ENCODE results near the gene OBP2B.
"Not testable (repeated sequence)": the region's sequence is repeated elsewhere in the genome, so short reads cannot be mapped to it uniquely, and the experiment has no call there.

The OBP2B gene

DNA sequence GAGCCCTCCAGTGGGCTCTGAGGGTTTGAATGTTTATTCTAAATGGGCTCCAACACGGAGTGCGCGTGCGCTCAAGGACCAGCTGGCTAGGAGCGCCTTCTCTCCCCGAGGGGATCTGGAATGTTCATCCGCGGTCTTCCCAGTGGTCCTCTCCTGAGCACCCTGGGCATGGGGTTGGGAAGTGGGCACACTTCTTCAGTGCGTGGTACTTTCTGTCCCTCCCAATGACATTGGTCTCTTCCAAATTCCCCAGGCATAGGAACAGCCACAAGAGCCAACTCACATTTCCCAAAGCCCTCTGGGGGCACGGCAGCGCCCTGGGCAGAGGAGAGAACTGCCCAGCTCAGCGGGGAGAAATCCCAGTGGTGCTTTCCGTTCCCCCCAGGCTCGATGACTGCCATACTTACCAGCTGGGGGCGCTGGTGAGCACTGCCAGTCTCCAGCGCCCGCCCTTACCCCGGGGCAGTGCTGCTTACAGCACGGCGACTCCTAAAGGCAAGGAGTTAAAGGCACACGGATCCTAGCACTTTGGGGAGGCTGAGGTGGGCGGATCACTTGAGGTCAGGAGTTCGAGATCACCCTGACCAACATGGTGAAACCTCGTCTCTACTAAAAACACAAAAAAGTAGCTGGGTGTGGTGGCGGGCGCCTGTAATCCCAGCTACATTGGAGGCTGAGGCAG lies 29.9 kb upstream of the OBP2B start:
- in situ Hi-C loops (cut with HindIII; ENCODE audit: low sequenced_read_pairs), result no loop called here

GRCh38 chr9:133238272-133238850 lies 29.3 kb upstream of the OBP2B start:
- in situ Hi-C loops (cut with HindIII; ENCODE audit: low sequenced_read_pairs), result no loop called here

GRCh38 chr9:133237035-133237731 lies 28.1 kb upstream of the OBP2B start:
- in situ Hi-C loops (cut with HindIII; ENCODE audit: low sequenced_read_pairs), result no loop called here

GRCh38 chr9:133236291-133237034 lies 27.4 kb upstream of the OBP2B start:
- in situ Hi-C loops (cut with HindIII; ENCODE audit: low sequenced_read_pairs), result not testable (repeated sequence)

DNA sequence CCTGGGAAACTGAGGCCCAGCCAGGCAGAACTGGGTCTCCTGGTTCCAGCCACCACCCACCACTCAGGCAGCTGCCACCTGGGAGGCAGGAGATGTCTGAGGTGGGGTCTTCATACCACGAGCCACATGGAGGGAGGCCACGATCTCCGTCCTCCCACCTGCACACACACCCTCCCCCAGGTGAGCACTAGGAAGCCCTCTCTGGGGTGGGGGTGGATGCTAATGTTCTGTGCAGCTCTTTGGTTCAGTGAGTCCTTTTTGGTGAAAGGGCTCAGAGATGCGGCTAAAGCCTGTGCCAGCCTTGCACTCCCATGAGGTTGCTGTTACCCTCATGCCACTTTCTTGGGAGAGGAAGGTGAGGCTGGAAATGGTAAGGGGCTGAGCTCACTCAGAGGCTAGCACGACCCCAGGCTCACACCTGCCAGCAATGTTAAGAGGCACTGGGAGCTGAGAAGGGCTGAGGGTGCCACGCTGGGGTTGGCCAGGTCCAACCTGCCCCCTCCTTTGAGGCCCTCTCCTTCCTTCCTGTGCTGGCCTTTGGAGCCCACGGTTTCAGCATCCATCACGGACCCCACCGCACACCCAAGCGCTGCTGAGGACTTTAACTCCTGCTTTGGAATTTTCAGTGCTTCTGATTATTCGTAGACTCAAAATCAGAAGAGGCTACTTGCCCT lies 26.6 kb upstream of the OBP2B start:
- in situ Hi-C loops (cut with HindIII; ENCODE audit: low sequenced_read_pairs), result no loop called here

DNA sequence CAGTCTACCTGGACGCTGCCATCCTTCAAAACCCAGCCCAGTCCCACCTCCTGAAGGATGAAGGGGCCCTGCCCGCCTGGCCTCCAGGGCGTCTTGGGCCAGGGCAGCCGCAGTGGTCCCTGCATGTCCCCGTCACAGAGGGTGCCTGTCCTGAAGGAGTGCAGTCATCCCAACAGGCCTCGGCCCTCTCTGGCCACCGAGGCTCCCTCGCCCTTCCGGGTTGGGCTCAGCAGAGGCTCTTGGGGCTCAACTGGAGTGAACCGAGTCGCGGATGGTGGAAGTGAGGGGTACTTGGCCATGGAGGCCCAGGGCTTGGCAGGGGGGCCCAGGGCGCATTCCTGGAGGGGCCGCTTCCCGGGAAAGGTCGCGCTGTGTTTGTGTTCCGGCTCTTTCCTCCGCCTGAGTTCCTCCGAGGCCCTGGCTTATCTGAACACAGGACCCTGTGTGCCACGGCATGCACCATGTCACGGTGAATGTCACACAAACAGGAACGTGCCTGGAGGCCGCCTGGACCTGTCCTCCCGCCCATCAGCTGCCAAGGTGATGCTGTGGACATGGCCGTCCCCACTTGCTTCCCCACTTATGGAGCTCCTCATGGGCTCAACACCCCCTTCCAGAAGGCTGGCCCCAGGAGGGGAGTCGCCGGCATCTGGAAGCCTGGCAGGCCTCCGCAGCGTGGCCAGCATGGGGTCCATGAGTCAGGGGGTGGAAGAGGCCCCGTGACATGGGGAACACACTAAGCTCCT lies 25.7 kb upstream of the OBP2B start:
- in situ Hi-C loops (cut with HindIII; ENCODE audit: low sequenced_read_pairs), result no loop called here

DNA sequence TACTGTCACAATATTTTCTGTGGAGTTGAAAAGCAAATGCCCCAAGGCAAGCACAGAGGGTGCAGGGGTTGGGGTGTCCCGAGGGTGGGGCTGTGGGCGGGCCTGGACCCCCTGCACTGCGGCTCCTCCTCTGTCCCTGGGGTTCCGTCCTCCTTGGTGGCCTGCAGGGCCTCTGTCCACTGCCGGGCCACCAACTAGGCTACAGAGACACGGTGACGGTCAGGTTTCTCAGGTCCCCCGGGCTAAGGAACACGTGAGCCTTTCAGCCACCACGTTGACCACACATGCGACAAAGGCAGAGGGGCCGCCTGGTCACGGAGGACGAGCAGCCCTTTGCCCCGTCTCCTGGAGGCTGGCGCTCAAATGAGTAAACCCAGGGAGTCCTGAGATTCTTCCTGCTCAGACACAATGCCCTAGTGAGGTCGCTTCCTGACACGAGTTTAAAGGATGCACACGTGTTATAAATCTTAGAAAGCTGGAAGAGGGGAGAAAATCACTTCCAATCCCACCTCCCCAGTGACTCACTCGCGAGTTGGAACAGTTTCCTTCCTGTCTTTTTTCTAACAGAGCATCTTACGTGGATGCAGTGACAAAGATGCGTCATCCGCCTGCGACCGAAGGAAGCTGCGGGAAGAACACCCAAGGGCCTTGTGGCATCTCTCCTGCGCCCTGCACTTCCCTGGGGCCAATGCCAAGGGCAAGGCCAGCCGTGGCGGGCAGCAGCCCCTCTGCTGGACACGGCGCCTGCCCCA lies 24.8 kb upstream of the OBP2B start:
- in situ Hi-C loops (cut with HindIII; ENCODE audit: low sequenced_read_pairs), result no loop called here

DNA sequence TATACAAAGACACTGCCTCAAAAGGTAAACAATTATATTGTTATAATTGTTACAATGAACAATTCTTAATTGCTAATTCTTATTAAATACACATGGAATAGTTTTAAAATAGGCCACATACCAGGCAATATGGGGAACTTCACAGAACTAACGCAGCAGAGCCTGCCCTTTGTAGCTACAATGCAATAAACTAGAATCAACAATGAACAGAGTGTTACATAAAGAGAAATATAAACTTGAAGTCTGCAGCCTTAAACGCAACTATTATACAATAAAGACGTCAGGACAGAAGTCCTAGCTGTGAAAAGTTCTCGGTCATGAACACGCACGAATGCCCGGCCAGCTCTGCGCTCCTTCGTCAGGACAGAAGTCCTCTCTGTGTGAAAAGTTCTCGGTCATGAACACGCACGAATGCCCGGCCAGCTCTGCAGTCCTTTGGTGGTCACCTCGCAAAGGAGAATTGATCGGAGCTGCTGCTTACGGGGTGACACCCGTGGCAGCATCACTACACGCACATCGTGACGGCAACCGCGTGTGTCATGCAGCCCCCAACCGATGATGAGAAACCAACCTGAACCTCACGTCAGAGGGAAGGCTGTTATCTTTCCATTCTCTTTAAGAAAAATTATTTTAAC lies 23.0 kb upstream of the OBP2B start:
- in situ Hi-C loops (cut with HindIII; ENCODE audit: low sequenced_read_pairs), result not testable (repeated sequence)

DNA sequence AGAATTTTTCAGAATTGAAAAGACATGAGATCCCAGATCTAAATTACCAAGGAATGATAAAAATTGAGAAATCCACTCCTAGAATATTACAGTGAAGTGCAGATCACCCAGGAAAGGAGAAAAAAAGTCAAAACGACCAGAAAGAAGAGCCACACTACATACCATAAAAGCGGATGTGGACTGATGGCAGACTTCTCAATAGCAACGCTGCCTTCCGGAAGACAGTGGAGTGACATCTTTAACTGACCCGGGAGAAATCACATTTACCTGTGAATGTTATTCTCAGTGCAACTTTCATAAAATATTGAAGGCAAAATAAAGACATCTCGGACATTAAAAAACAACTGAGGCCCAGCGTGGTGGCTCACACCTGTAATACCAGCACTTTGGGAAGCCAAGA lies 21.5 kb upstream of the OBP2B start:
- in situ Hi-C loops (cut with HindIII; ENCODE audit: low sequenced_read_pairs), result not testable (repeated sequence)

GRCh38 chr9:133230093-133230492 lies 21.0 kb upstream of the OBP2B start:
- in situ Hi-C loops (cut with HindIII; ENCODE audit: low sequenced_read_pairs), result no loop called here

DNA sequence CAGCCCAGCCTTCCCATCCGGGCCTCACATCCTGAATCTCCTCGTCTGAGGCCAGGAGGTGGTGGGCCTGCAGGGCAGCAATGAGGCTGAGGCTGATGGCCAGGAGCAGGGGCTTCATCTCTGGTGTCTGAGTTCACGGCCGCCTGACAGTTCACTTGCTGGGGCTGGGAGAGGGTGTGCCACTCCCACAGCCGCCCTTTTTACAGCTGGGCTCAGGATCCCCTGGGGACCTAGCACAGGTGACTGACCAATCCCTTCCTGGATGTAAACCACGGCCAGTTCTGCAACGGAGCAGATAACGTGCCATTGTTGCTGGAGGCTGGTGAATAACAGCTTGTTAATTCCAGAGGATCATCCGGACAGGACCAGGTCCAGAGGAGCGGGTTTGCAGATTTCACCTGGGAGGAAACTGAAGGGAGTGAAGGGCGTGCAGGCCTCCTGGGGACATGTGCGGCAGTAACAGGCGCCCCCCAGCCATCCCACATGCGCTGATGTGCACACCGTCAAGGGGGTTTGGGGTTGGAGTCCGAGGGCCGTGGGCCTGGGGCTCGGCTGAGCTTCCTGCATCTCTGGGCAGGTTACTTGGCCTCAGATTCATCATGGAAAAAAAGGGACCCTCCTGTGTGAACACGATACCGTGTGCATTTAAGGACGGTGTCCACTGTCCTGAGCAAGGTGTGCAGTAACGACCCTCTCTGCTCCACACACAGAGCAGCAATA lies 19.6 kb upstream of the OBP2B start:
- in situ Hi-C loops (cut with HindIII; ENCODE audit: low sequenced_read_pairs), result not testable (repeated sequence)

GRCh38 chr9:133227996-133228395 lies 18.9 kb upstream of the OBP2B start:
- in situ Hi-C loops (cut with HindIII; ENCODE audit: low sequenced_read_pairs), result not testable (repeated sequence)

- in situ Hi-C loops (cut with HindIII; ENCODE audit: low sequenced_read_pairs), result no loop called here
These were observed 18.3 kb upstream of the OBP2B start for GRCh38 chr9:133227242-133227860.

DNA sequence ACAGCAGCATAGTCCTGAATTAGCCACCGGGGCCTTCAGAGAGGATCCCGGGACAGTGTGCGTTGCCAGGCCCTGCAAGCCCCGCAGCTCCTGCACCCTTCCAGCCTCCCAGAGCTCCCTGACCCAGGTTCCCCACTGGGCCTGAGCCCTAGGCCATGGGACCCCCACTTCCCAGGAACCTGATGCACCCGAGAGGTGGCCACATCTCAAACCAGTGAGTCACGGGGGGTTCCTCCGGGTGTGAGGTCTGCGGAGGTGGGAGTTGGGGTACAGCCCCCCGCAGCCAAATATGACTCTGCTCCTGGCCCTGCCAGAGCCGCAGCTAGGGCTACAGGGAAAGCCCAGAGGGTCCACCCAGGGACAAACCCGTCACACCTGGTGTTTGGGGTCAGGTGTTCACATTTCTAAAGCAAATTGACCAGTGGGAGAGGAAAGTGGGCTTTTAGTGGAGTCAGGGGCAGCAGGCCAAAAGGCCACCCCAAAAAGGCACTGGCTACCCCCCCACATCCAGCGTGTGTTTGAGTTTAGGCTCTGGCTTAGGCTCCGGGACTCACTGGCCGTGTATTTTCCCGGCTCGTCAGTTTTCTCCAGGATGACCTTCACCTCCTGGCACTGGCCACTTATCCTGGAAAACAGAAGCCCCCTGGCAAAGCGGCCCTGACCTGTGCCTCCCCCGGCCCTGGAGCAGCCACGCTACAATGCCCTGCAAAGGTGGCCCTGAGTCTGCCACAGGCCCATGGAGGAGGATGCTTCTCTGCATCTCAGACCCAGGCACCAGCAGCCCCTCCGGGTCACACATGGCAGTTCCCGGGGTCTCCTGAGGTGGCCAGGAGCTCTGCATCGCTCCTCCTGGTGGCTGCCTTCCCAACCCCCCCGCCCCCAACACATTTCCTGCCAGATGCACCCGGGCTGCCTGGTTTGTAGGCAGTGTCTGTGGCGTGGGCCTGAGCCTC lies 17.4 kb upstream of the OBP2B start:
- in situ Hi-C loops (cut with HindIII; ENCODE audit: low sequenced_read_pairs), result no loop called here

DNA sequence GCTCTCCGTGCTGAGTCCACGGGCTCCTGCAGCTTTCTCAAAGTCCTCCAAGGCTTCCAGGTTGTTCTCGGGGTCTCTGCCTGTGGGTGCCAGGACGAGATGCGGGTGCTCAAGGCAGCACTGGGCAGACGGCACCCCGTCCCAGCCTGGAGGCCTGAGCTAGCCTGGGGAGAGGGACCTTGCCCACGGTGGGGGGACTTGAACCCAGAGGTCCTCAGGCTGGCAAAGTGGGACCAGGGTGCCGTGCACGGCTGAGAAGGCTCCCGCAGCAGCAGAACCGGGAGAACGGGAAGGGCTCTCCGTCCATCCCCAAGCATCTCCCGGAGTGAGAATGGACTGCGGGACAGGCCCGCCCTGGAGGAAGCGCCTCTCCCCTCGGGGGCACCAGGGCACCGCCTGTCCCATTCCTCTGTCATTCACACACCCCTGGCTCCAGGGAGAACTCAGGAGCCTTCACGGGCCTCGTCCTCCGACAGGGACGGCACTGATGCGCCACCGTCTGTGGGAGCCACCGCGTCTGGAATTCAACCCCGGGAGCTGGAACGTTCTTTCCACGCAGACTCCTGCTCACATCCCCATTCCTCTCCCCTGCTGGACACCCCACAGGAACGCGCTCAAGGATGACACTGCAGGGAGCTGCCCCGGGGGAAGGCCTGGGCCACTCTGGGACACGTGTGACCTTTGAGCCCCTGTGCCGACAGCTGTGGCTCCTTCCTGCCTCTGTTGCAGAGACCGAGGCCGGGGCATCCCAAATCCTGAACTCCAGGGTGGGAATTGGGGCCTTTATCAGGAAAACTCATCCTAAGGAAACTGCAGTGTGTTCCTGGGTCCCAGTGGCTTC lies 16.3 kb upstream of the OBP2B start:
- in situ Hi-C loops (cut with HindIII; ENCODE audit: low sequenced_read_pairs), result no loop called here

- in situ Hi-C loops (cut with HindIII; ENCODE audit: low sequenced_read_pairs), result no loop called here
These were observed 15.7 kb upstream of the OBP2B start for GRCh38 chr9:133224762-133225161.

Measured in DLD1 (cell line).